Measurements from ENCODE around the gene PFKP. TPM values are rescaled to one million over a fixed set of nuclear protein-coding genes. Genes with fewer than 3 reads are reported as not detected.
A peak's percentile ranks its signal among the peaks of the same experiment; 100 is the strongest.

PFKP gene
- polyA plus RNA-seq, 2 of the 4 experiments (the other 2 are of a cell fraction): 164 to 279 TPM

DNA sequence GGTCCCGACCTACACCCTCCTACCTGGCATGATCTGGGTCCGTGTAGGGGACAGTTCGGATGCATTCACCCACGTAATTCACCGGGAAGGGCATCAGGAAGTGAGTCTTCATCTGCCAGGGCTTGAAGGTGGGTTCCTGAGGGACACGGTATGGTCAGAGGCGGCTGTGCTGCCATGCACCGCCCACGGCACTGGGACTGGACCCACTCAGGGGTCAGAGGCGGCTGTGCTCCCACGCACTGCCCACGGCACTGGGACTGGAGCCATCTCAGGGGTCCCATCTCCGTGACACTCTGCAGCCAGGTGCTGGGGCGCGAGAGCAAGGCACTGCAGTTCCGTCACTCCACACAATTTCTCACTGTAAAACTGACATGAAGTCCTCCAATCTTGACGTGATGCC lies 76.0 kb downstream of the PFKP start:
- no peak for TF ChIP-seq EP300 (IDR thresholded peaks at IDR 0.05)
- TF ChIP-seq BHLHE40 (IDR thresholded peaks at IDR 0.05; ENCODE audit: low read depth, low read length): no peak
- no peak for TF ChIP-seq EHF (CRISPR knock-in tag; IDR thresholded peaks at IDR 0.05)
- TF ChIP-seq GATA3 (IDR thresholded peaks at IDR 0.05; ENCODE audit: borderline replicate concordance): no peak
- TF ChIP-seq, protein P1, sequence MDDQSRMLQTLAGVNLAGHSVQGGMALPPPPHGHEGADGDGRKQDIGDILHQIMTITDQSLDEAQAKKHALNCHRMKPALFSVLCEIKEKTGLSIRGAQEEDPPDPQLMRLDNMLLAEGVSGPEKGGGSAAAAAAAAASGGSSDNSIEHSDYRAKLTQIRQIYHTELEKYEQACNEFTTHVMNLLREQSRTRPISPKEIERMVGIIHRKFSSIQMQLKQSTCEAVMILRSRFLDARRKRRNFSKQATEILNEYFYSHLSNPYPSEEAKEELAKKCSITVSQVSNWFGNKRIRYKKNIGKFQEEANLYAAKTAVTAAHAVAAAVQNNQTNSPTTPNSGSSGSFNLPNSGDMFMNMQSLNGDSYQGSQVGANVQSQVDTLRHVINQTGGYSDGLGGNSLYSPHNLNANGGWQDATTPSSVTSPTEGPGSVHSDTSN (IDR thresholded peaks at IDR 0.05): no peak
- no peak for TF ChIP-seq HDAC2 (IDR thresholded peaks at IDR 0.05)
- TF ChIP-seq CEBPB (IDR thresholded peaks at IDR 0.05): no peak
- no peak for TF ChIP-seq CHD4 (IDR thresholded peaks at IDR 0.05; ENCODE audit: borderline replicate concordance)
- TF ChIP-seq RNF2 (IDR thresholded peaks at IDR 0.05; ENCODE audit: borderline replicate concordance, low read depth): no peak
- no peak for TF ChIP-seq MAFK (IDR thresholded peaks at IDR 0.05; ENCODE audit: partially characterized antibody)
- ATAC-seq (peak in 1 of 2 experiments; percentile 5; a peak in 2 of 6 replicates), DNase-seq (ENCODE audit: low read depth in 1 of 2, low spot score in 1 of 2) (no peak), FAIRE-seq (no peak)
- CTCF ChIA-PET: no interaction called here
- Histone ChIP-seq H3K27ac (no peak overlapping the region), H3K4me1 (peaks cover 11% of the 10 kb centered on the region; the same call in 2 of the 3 replicates), H3K4me2 (no peak overlapping the region), H3K9me3 (no peaks in the 10 kb centered on the region), H3K4me3 (no peak overlapping the region)
- POLR2A ChIA-PET: no interaction called here
- WGBS (ENCODE audit: missing lambda C conversion rate): 93% methylated on average over 17 of the region's 17 CpGs

- CTCF ChIA-PET: interaction anchor here (0.7 kb wide), 1 partner anchor 13 kb away, joined by 3 read pairs; no protein-coding TSS in a partner anchor
- WGBS (ENCODE audit: missing lambda C conversion rate): 91% methylated on average over 14 of the region's 19 CpGs
- TF ChIP-seq ZNF302 (CRISPR knock-in tag; IDR thresholded peaks at IDR 0.05) (no peak), POLR2AphosphoS2 (conservative IDR thresholded peaks at IDR 0.05; ENCODE audit: low read length) (no peak), CBX8 (IDR thresholded peaks at IDR 0.05) (no peak), ESRRA (IDR thresholded peaks at IDR 0.05; ENCODE audit: borderline replicate concordance, low read length) (no peak), EHMT2 (IDR thresholded peaks at IDR 0.05; ENCODE audit: low read depth) (no peak), CBX2 (IDR thresholded peaks at IDR 0.05; ENCODE audit: borderline replicate concordance, low read depth) (no peak), RNF2 (IDR thresholded peaks at IDR 0.05; ENCODE audit: borderline replicate concordance, low read depth) (no peak), HOXB5 (CRISPR knock-in tag; IDR thresholded peaks at IDR 0.05) (no peak), ZFP36 (IDR thresholded peaks at IDR 0.05; ENCODE audit: borderline replicate concordance, partially characterized antibody) (no peak), PHF8 (IDR thresholded peaks at IDR 0.05; ENCODE audit: borderline replicate concordance, low read depth) (no peak), TFCP2L1 (CRISPR knock-in tag; IDR thresholded peaks at IDR 0.05) (no peak), SREBF2 (IDR thresholded peaks at IDR 0.05) (no peak), BHLHE40 (IDR thresholded peaks at IDR 0.05; ENCODE audit: low read depth, low read length) (no peak), GATA3 (IDR thresholded peaks at IDR 0.05; ENCODE audit: borderline replicate concordance) (no peak), SMC3 (IDR thresholded peaks at IDR 0.05) (no peak)
- TF ChIP-seq, protein P2, sequence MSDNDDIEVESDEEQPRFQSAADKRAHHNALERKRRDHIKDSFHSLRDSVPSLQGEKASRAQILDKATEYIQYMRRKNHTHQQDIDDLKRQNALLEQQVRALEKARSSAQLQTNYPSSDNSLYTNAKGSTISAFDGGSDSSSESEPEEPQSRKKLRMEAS (IDR thresholded peaks at IDR 0.05): no peak
- TF ChIP-seq, protein P3, sequence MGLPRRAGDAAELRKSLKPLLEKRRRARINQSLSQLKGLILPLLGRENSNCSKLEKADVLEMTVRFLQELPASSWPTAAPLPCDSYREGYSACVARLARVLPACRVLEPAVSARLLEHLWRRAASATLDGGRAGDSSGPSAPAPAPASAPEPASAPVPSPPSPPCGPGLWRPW (IDR thresholded peaks at IDR 0.05): no peak
- DNase-seq (ENCODE audit: low read depth in 1 of 2, low spot score in 1 of 2): no peak
- peak in 1 of 2 experiments; percentile 5; a peak in 2 of 6 replicates for ATAC-seq
- H3K9me3 ChIP-seq: no peaks in the 10 kb centered on the region
- peaks cover 7% of the 10 kb centered on the region; the same call in 2 of the 3 replicates for H3K4me1 ChIP-seq
- H3K4me3 ChIP-seq: no peak overlapping the region
- POLR2A ChIA-PET: no interaction called here
- no peak overlapping the region for H3K4me2 ChIP-seq
- no peak for FAIRE-seq
- H3K27ac ChIP-seq: no peak overlapping the region
Measured at GRCh38 chr10:3143791-3144434, 76.6 kb downstream of the PFKP start.

DNA sequence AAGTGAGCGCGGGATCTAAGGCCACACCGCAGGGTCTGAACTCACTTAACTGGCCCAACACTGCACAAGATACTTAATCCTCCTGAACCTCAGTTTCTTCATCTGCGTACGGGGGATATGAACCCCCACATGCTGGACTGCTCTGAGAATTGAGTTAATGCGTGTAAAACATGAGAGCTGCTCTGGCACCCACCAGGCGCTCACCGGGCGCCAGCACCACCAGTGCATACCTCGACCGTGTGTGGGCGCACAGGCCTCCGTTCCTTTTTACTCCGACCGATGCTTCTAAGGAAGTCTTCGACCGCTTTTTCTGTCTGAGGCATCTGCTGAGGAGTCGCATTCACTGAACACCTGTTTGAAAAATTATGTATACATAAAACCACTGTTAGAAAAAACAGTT lies 78.0 kb downstream of the PFKP start:
- no peak overlapping the region for H3K27ac ChIP-seq
- no peaks in the 10 kb centered on the region for H3K9me3 ChIP-seq
- H3K4me3 ChIP-seq: no peak overlapping the region
- ChIA-PET CTCF (no interaction called here), POLR2A (interaction anchor here (2.0 kb wide), 1 partner anchor 27 kb away, joined by 5 read pairs; the partner anchor contains the start of gene PITRM1)
- H3K4me2 ChIP-seq: no peak overlapping the region
- DNase-seq (ENCODE audit: low read depth in 1 of 2, low spot score in 1 of 2) (no peak), ATAC-seq (no peak), FAIRE-seq (no peak)
- H3K4me1 ChIP-seq: no peaks in the 10 kb centered on the region
- TF ChIP-seq SREBF2 (IDR thresholded peaks at IDR 0.05): no peak
- no peak for TF ChIP-seq BCL3 (IDR thresholded peaks at IDR 0.05)
- no peak for TF ChIP-seq ZNF302 (CRISPR knock-in tag; IDR thresholded peaks at IDR 0.05)
- TF ChIP-seq TP53 (CRISPR knock-in tag; IDR thresholded peaks at IDR 0.05): no peak
- TF ChIP-seq FOSL2 (IDR thresholded peaks at IDR 0.05): no peak
- no peak for TF ChIP-seq FOSL2 (CRISPR knock-in tag; IDR thresholded peaks at IDR 0.05)
- no peak for TF ChIP-seq MAFK (IDR thresholded peaks at IDR 0.05; ENCODE audit: partially characterized antibody)
- TF ChIP-seq, protein P2 (IDR thresholded peaks at IDR 0.05): no peak
- no peak for TF ChIP-seq BHLHE40 (IDR thresholded peaks at IDR 0.05; ENCODE audit: low read depth, low read length)
- TF ChIP-seq HOXB13 (CRISPR knock-in tag; IDR thresholded peaks at IDR 0.05; ENCODE audit: low read depth): no peak
- no peak for TF ChIP-seq RARB (CRISPR knock-in tag; IDR thresholded peaks at IDR 0.05)
- WGBS (ENCODE audit: missing lambda C conversion rate): 95% methylated on average over 18 of the region's 18 CpGs

Measured in A549 (cell line).